Astrocyte of the cerebellum (primary cell): Measurements from ENCODE around the gene GDF15.

Experiments used
- DNase-seq: peaks from one replicate; pipeline ENCODE4 v3.0.0-alpha.2; 2011; ENCODE audit warnings: low read depth
- H3K4me3 ChIP-seq: 2 replicates; pipeline ENCODE4 v1.5.1; 2011; ENCODE audit warnings: mild to moderate bottlenecking, low read depth, low read length, moderate library complexity
- CTCF ChIP-seq: IDR thresholded peaks from 2 replicates; pipeline ENCODE4 v1.5.1; 2012; ENCODE audit warnings: low read length, low read depth, moderate library complexity, mild to moderate bottlenecking; ENCODE audit errors: missing control alignments
- in situ Hi-C: cut with HindIII; loops from 2 replicates; pipeline ENCODE4 v1.10.0; 2017; ENCODE audit warnings: low sequenced_read_pairs

Gene GDF15

GRCh38 chr19:18433735-18434398 lies 47.9 kb downstream of the GDF15 start:
- in situ Hi-C loops, result no loop called here
- H3K4me3 ChIP-seq, result peak overlapping the region; percentile 39
- DNase-seq, result no peak
- no peak for TF ChIP-seq CTCF

- in situ Hi-C loops, result no loop called here
- peak overlapping the region; percentile 39 for H3K4me3 ChIP-seq
- no peak for TF ChIP-seq CTCF
- DNase-seq, result no peak
These were observed 48.6 kb downstream of the GDF15 start for GRCh38 chr19:18434411-18435175.

GRCh38 chr19:18435178-18435841 lies 49.4 kb downstream of the GDF15 start:
- no peak overlapping the region for H3K4me3 ChIP-seq
- DNase-seq, result no peak
- in situ Hi-C loops, result no loop called here
- no peak for TF ChIP-seq CTCF

- peak overlapping the region; percentile 60 for H3K4me3 ChIP-seq
- DNase-seq, result no peak
- TF ChIP-seq CTCF, result no peak
- in situ Hi-C loops, result no loop called here
These were observed 50.1 kb downstream of the GDF15 start for GRCh38 chr19:18435842-18436670.

- no peak for TF ChIP-seq CTCF
- DNase-seq, result no peak
- in situ Hi-C loops, result no loop called here
- peak overlapping the region; percentile 60 for H3K4me3 ChIP-seq
These were observed 50.9 kb downstream of the GDF15 start for GRCh38 chr19:18436671-18437490.
